GM21723 (cell line): Measurements from ENCODE around the gene NDE1.
"Not testable (repeated sequence)": the region's sequence is repeated elsewhere in the genome, so short reads cannot be mapped to it uniquely, and the experiment has no call there.

Experiments used
- ATAC-seq: cut with Tn5 transposase; IDR thresholded peaks from one replicate; pipeline ENCODE4 v1.9.1; 2021; ENCODE audit warnings: mild to moderate bottlenecking, moderate library complexity; ENCODE audit not compliant: unreplicated experiment

Gene NDE1, protein sequence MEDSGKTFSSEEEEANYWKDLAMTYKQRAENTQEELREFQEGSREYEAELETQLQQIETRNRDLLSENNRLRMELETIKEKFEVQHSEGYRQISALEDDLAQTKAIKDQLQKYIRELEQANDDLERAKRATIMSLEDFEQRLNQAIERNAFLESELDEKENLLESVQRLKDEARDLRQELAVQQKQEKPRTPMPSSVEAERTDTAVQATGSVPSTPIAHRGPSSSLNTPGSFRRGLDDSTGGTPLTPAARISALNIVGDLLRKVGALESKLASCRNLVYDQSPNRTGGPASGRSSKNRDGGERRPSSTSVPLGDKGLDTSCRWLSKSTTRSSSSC

GRCh38 chr16:15650019-15650697, at the start of gene NDE1:
Gene NDE1, plus strand, starts transcription at chr16:15650245. Its CDS starts 14,534 bp downstream, at chr16:15664779.
- peak; percentile 77 for ATAC-seq

- ATAC-seq, result no peak
These were observed 48.7 kb upstream of the NDE1 start for GRCh38 chr16:15601212-15601879.

DNA sequence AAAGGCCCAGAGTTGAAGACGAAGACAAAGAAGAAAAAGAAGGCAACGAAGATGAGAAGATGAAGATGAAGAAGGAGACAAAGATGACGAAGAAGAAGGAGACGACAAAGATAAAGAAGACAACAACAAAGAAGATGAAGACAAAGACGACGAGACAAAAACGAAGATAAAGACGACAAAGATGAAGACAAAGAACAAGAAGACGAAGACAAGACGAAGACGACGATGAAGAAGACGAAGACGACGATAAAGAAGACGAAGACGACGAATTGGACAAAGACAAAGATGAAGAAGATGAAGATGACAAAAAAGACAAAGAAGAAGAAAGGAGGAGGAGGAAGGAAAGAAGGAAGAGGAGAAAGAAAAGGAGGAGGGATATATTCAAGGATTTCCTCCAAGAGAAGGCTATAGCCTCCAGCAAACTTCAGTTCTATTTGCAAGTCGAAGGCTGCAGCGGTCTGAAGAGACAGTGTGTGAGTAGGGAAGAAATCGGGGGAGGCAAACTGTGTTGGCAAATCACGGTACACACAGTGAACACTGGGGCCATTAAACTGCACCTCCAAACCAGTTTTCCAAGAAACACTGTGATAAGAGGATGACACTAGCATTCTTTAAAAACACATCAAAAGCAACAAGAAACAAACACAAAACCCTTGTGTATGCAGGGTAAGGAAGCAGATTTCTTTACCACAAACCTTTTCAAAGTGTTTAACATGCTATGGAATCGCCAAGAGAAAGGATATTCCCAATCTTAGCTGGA, 47.6 kb upstream of the NDE1 start:
- ATAC-seq, result no peak

DNA sequence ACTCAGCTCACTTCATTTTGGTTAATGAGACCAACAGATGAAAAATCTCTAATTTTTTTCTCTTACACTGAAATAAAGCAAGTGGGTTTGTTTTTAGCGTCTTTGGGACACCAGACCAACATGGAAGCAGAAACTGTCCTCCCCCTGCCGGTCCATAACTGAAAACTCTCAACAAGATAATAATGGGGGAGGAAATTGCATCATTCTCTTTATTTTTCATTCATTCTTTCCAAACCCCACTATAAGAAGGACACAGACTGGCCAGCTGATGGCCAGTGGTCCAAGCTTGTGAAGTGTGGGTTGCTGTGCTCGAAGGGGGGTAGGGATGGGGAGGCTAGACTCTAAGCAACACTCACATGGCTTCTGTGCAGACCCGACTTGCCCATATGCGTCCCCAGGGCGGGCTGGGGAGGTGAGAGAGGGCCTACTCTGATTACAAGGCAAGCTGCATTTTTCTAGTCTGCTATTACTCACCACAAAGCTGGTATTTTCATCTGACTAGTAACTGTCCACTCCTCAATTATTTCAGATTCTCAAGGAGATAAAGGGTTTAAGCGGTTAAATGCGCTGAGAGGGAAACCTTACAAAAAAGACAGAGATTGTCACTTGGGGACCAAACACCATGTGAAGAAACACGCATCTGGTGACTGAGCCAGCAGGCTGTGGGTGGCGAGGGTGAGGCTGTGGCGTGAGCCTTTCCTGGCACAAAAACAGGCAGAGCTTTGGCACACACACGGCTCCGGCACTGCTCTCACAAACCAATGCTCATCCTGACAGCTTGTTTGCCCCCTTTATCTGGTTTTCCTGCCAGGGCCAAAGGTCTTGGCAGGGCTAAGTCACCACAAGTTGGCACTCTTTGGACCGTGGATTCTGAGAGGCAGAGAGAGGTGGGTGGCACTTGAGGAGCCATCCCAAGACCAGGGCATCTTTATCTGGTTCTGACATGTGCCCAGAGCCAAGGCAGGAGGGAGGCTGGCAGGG, 45.3 kb upstream of the NDE1 start:
- ATAC-seq, result no peak

- no peak for ATAC-seq
These were observed 44.1 kb upstream of the NDE1 start for GRCh38 chr16:15605839-15606517.

DNA sequence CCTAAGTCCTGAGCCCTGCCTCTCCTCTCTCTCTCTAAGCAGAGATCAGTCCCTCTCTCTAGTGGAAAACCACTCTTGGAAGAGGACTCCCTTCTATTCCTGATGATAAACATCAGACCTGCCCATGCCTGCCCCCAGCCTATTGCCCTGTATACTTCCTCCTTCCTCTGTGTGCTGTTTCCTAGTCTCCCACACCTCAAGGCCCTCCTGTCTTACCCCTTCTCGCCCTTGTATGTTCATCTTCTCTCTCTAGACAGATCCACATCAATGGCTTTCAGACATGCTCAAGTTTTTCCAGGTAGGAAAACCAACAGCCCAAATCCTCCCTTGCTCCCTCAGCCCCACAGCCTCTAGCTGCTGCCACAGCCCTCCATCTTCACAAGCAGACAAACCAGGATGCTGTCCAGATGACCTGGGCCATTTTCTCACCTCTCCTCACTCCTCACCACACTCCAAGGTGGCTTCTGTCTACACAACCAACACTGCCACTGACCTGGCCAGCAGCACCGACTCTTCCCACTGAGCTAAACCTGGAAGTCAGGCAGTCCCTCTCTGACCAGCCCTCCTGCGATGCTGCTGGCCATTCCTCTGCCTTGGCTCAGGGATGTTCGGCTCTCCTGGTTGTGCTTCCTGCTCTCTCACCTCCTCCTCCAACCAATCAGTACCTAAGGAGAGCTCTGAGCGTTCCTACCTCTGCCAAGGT, 43.4 kb upstream of the NDE1 start:
- ATAC-seq, result no peak

GRCh38 chr16:15607221-15607699, 42.8 kb upstream of the NDE1 start:
- not testable (repeated sequence) for ATAC-seq

DNA sequence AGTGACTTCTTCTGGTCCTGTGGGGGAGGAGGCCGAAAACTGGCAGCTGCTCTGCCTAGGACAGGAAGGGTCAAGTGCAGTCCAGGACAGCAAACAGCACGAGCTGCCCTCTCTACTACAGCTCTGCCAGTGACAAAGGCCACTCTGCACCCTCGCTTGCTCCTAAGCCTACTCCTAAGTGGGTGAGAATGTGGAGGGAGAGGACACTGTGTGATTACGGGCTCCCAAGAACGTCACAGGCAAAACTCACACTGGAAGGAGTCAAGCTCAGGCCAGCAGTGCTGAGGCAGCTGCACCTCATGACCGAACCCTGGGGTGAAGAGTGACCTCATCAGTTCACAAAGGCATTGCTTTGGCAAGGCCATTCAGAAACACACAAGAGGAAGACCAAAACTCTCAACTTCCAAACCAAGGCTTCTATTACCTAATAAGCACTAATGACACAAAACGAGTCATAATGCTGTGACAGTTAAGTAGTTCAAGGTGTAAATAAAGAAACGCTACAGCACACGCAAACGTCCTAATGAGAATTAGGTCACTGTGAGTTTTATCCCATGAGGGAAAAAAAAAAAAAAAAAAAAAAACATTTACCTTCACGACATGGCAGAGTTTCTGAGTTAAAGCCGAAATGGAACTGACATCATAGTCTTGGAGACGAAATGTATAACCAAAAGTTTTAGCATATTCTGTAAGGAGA, 42.2 kb upstream of the NDE1 start:
- no peak for ATAC-seq

DNA sequence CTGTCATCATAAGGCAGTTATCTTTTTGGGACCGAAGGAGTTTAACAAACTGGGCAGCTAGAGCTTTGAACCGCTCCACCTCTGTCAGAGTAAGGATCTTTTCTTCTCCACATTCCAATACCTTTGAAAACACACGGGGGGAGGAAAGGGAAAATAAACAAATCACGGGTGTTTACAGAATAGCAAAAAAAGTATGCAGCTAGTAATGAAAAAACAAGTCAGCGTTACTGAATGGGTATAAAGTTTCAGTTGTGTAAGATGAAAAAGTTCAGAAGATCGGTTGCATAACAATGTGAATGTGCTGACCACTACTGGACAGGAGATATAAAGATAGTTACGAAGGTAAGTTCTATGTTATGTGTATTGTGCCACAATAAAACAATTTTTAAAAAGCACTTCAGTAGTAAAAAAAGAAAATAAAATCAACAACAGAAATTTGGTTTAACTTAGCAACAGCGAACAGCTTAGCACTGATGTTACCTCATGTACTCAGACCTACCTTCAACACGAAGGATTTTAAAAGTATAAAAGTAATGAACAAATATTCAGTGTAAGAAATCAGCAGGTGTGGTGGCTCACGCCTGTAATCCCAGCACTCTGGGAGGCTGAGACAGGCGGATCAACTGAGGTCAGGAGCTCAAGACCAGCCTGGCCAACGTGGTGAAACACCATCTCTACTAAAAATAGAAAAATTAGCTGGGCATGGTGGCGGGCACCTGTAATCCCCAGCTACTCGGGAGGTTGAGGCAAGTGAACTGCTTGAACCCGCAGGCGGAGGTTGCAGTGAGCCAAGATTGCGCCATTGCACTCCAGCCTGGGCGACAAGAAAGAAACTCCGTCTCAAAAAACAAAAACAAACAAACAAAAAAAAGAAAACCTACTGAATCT, 41.4 kb upstream of the NDE1 start:
- ATAC-seq, result no peak

DNA sequence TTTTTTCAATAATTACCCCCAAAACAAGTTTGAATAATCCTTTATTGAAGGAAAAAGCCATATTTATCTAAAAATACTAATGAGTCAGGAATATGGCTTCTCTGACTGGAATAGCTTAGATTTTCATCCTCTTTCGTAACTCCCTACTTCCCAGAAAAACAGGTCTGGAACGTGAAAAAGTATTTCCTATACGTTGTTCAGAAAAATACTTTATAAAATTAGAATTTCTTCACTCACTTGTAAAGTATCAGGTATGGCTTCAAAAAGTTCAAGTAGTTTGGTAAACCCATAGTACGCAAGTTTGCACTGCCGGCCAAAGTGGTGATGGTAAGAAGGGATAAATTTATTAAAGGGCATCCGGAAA, 40.8 kb upstream of the NDE1 start:
- ATAC-seq, result no peak

- no peak for ATAC-seq
These were observed 39.6 kb upstream of the NDE1 start for GRCh38 chr16:15610369-15610871.

GRCh38 chr16:15611610-15612009, 38.4 kb upstream of the NDE1 start:
- no peak for ATAC-seq

GRCh38 chr16:15613676-15614075, 36.4 kb upstream of the NDE1 start:
- ATAC-seq, result no peak

DNA sequence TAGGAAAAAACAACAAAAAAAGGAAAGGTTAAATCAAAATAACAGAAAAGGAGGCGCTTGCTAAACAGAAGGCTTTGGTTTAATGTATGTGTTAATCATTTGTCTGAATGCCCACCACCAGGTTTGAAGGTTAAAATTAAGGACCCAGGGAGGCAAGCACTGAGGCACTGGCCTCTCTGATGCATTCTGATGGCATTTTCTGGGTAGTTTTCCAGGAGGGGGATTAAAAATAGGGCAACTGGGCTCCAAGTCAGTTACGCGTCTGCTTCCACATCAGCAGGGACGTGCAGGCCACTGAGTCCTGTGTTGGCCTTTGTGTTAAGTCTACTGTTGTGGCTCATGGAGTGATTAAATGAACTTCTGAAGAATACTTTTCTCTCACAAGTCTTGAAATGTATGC, 34.0 kb upstream of the NDE1 start:
- ATAC-seq, result no peak

- no peak for ATAC-seq
These were observed 33.4 kb upstream of the NDE1 start for GRCh38 chr16:15616475-15617165.

GRCh38 chr16:15617901-15618300, 32.1 kb upstream of the NDE1 start:
- ATAC-seq, result no peak
